Activated T-cell treated with anti-CD3 and anti-CD28 coated beads, Interleukin-2, amount 50 U/mL, for 24 hours (primary cell): Measurements from ENCODE around the gene OR51T1.

Experiments used
- DNase-seq: peaks from one replicate; pipeline ENCODE4 v3.0.0-alpha.2; 2020
- H3K27ac Mint-ChIP-seq: 2 replicates; pipeline ENCODE4 v1.8.0; 2020; ENCODE audit warnings: mild to moderate bottlenecking, mixed read lengths
- H3K27me3 Mint-ChIP-seq: 2 replicates; pipeline ENCODE4 v1.8.0; 2020; ENCODE audit warnings: mixed read lengths
- H3K36me3 Mint-ChIP-seq: 2 replicates; pipeline ENCODE4 v1.8.0; 2020; ENCODE audit warnings: low read depth, mixed read lengths
- H3K4me1 Mint-ChIP-seq: 2 replicates; pipeline ENCODE4 v1.8.0; 2020; ENCODE audit warnings: low read depth, mixed read lengths
- H3K4me3 Mint-ChIP-seq: 2 replicates; pipeline ENCODE4 v1.8.0; 2020; ENCODE audit warnings: mild to moderate bottlenecking, moderate library complexity, mixed read lengths
- H3K9me3 Mint-ChIP-seq: 2 replicates; pipeline ENCODE4 v1.8.0; 2020; ENCODE audit warnings: mixed read lengths

OR51T1 gene

GRCh38 chr11:4891996-4892640 lies 10.4 kb downstream of the OR51T1 start:
- H3K36me3 Mint-ChIP-seq: no peaks in the 10 kb centered on the region
- H3K27me3 Mint-ChIP-seq: no peaks in the 10 kb centered on the region
- no peaks in the 10 kb centered on the region for H3K4me1 Mint-ChIP-seq
- no peak overlapping the region for H3K4me3 Mint-ChIP-seq
- H3K27ac Mint-ChIP-seq: no peak overlapping the region
- H3K9me3 Mint-ChIP-seq: no peaks in the 10 kb centered on the region
- no peak for DNase-seq

GRCh38 chr11:4903484-4903883 lies 21.8 kb downstream of the OR51T1 start, which contains the start of gene OR51A7:
Gene OR51A7, plus strand, starts transcription at chr11:4903783. Its CDS starts 3,587 bp downstream, at chr11:4907370.
- Mint-ChIP-seq H3K36me3 (no peaks in the 10 kb centered on the region), H3K4me3 (no peak within 1 kb of the TSS), H3K4me1 (no peaks in the 10 kb centered on the region), H3K9me3 (no peaks in the 10 kb centered on the region), H3K27me3 (peaks cover 2% of the 10 kb centered on the region), H3K27ac (no peak within 1 kb of the TSS)
- no peak for DNase-seq

DNA sequence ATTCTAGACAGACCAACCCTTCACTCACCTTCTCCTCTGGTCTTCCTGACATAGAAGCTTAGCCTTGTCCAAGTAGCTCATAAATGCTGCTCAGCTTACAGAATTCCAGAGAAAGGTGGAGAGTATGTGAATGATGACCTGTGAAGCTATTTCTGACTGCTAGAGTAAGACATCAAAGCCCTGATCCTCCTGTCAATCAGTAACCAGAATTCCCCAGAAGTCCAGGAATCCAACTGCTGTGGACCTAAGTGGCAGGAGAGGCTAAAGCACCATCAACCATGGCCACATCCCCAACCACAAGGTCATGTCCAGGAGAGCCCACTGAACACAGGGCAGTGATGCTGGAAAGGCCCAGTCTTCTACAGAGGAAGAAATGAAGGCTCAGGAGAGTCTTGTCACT lies 34.9 kb downstream of the OR51T1 start:
- no peak overlapping the region for H3K4me3 Mint-ChIP-seq
- H3K27ac Mint-ChIP-seq: no peak overlapping the region
- H3K4me1 Mint-ChIP-seq: no peaks in the 10 kb centered on the region

DNA sequence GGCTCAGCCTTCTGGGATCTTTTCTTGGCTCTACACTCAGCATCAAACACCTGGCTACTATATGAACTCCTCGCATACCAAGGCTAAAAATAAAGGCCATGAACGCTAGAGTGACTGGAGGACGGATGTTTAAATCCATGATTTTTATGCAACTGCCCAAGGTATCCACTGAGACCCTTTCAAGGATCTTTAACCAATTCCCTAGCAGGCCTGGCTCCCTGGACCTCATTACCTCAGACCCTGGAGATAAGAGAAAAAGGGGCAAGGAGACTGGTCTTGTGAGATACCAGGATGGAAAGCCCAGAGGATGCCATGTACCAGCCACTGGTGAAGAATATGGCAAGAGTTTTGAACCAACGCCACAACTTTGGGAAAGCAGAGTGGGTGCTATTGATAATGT lies 37.5 kb downstream of the OR51T1 start, which contains the start of gene OR51G2:
Gene OR51G2 (minus strand): TSS at position 101 of the 400 bp plus-strand sequence. CDS start 3,687 bp downstream, outside the sequence.
- no peak for DNase-seq
- Mint-ChIP-seq H3K4me1 (no peaks in the 10 kb centered on the region), H3K27ac (no peak within 1 kb of the TSS), H3K9me3 (no peaks in the 10 kb centered on the region), H3K27me3 (peaks cover 7% of the 10 kb centered on the region), H3K36me3 (no peaks in the 10 kb centered on the region), H3K4me3 (no peak within 1 kb of the TSS)

More for the DNA sequence above, 34.9 kb downstream of the OR51T1 start:
- Mint-ChIP-seq H3K36me3 (no peaks in the 10 kb centered on the region), H3K9me3 (no peaks in the 10 kb centered on the region), H3K27me3 (no peaks in the 10 kb centered on the region)
- no peak for DNase-seq

- Mint-ChIP-seq H3K4me3 (no peak overlapping the region), H3K36me3 (no peaks in the 10 kb centered on the region), H3K27me3 (peaks cover 7% of the 10 kb centered on the region), H3K27ac (no peak overlapping the region), H3K9me3 (no peaks in the 10 kb centered on the region), H3K4me1 (no peaks in the 10 kb centered on the region)
- no peak for DNase-seq
Measured at GRCh38 chr11:4921796-4922195, 40.1 kb downstream of the OR51T1 start.

DNA sequence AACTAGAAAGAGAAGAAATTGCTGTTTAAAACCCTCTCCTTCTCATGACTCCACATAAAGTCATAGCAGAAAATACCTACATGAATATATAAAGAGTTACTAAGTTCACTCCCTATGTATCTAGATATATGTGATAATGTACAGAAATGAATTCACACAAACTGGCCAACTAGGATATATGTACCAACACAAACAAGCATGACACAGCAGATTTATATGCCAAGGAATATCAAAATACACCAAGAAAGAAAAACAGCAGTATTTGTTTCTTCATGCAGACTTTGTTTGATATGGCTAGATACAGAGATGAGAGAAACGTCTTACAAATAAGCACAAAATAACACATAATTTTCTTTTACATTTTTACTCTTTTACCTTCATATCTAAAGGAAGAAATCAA lies 40.6 kb downstream of the OR51T1 start:
- DNase-seq: no peak
- H3K4me3 Mint-ChIP-seq: no peak overlapping the region
- H3K4me1 Mint-ChIP-seq: no peaks in the 10 kb centered on the region
- no peaks in the 10 kb centered on the region for H3K9me3 Mint-ChIP-seq
- H3K27ac Mint-ChIP-seq: no peak overlapping the region
- H3K27me3 Mint-ChIP-seq: peaks cover 7% of the 10 kb centered on the region
- no peaks in the 10 kb centered on the region for H3K36me3 Mint-ChIP-seq

- Mint-ChIP-seq H3K27me3 (peaks cover 7% of the 10 kb centered on the region), H3K27ac (no peak within 1 kb of the TSS), H3K4me3 (no peak within 1 kb of the TSS), H3K4me1 (no peaks in the 10 kb centered on the region), H3K36me3 (no peaks in the 10 kb centered on the region), H3K9me3 (no peaks in the 10 kb centered on the region)
- no peak for DNase-seq
Measured at GRCh38 chr11:4924239-4924638, 42.5 kb downstream of the OR51T1 start, which contains the start of gene OR51G1. Gene OR51G1, minus strand, starts transcription at chr11:4924339. Its CDS starts 0 bp downstream, at chr11:4924339.

GRCh38 chr11:4926608-4927007 lies 44.9 kb downstream of the OR51T1 start:
- Mint-ChIP-seq H3K36me3 (no peaks in the 10 kb centered on the region), H3K4me1 (no peaks in the 10 kb centered on the region), H3K27ac (no peak overlapping the region), H3K27me3 (peaks cover 7% of the 10 kb centered on the region), H3K9me3 (no peaks in the 10 kb centered on the region), H3K4me3 (no peak overlapping the region)
- no peak for DNase-seq
